ENCODE results near the gene MAGI1.

DNA sequence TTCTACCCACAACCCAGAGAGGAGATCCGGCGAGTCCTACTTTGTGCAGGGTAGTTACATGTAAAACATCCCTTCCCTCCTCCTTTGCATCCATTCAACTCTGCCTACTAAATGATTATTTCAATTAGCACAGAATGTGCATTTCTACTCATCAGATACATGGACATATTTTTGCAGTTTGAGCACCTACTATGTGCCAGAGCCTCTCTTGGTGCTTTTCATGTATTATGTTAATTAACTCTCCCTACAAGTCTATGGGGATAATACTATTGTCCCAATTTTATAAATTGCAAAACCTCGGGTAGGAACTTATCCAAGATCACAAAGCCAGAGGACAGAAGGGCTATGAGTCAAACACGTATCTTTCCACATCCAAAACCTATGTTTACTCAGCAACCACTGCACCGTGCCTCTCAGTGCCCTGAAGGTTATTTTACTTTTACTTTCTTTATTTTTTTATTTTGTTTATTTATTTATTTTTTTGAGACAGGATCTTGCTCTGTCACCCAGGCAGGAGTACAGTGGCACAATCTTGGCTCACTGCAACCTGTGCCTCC is 432.8 kb downstream of the MAGI1 start:
- TF ChIP-seq, protein P1, sequence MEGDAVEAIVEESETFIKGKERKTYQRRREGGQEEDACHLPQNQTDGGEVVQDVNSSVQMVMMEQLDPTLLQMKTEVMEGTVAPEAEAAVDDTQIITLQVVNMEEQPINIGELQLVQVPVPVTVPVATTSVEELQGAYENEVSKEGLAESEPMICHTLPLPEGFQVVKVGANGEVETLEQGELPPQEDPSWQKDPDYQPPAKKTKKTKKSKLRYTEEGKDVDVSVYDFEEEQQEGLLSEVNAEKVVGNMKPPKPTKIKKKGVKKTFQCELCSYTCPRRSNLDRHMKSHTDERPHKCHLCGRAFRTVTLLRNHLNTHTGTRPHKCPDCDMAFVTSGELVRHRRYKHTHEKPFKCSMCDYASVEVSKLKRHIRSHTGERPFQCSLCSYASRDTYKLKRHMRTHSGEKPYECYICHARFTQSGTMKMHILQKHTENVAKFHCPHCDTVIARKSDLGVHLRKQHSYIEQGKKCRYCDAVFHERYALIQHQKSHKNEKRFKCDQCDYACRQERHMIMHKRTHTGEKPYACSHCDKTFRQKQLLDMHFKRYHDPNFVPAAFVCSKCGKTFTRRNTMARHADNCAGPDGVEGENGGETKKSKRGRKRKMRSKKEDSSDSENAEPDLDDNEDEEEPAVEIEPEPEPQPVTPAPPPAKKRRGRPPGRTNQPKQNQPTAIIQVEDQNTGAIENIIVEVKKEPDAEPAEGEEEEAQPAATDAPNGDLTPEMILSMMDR (conservative IDR thresholded peaks at IDR 0.05) = no peak
- no peak for TF ChIP-seq ZFX (IDR thresholded peaks at IDR 0.05)

All from C4-2B (cell line).